K562 (cell line): ENCODE measurements around the gene HMX2. TPM values are rescaled to one million over a fixed set of nuclear protein-coding genes. Genes with fewer than 3 reads are reported as not detected.
A peak's percentile ranks its signal among the peaks of the same experiment; 100 is the strongest.

ENCODE experiments used
- ATF3 ChIP-seq, 2 experiments: fragments of 450-650 bp in 1 of 2; sonication (generic) in 1 of 2; formaldehyde crosslinking in 1 of 2; IDR thresholded peaks in 1 of 2; conservative IDR thresholded peaks in 1 of 2; 2 replicates each; pipeline versions ENCODE4 v1.6.1 to v1.8.1; 2016 to 2023; ENCODE audit warnings: mild to moderate bottlenecking in 2 of 2, moderate library complexity in 2 of 2, inconsistent platforms in 1 of 2, missing genetic modification reagents in 1 of 2
- CBX1 ChIP-seq: sonication (generic); IDR thresholded peaks from 2 replicates; pipeline ENCODE4 v1.6.1; 2016; ENCODE audit warnings: antibody characterized with exemption, low read depth, mild to moderate bottlenecking
- CREB3 ChIP-seq: fragments of 450-650 bp; conservative IDR thresholded peaks from 2 replicates; pipeline ENCODE4 v1.6.1; 2016; ENCODE audit warnings: missing genetic modification characterization, low read depth, mild to moderate bottlenecking, missing compliant biosample characterization, moderate library complexity
- CREB5 ChIP-seq: fragments of 250-450 bp; sonication (Bioruptor Pico); IDR thresholded peaks from 2 replicates; pipeline ENCODE4 v1.5.0; 2020; ENCODE audit warnings: mild to moderate bottlenecking
- ELF2 ChIP-seq: fragments of 250-450 bp; sonication (Bioruptor Pico); IDR thresholded peaks from 2 replicates; pipeline ENCODE4 v1.5.0; 2021; ENCODE audit warnings: mild to moderate bottlenecking
- EWSR1 ChIP-seq: fragments of 450-650 bp; IDR thresholded peaks from 2 replicates; pipeline ENCODE4 v1.6.1; 2018; ENCODE audit warnings: borderline replicate concordance, mild to moderate bottlenecking, low read depth, moderate library complexity; ENCODE audit not compliant: partially characterized antibody
- HNRNPUL1 ChIP-seq: fragments of 200-400 bp; formaldehyde crosslinking; IDR thresholded peaks from 2 replicates; pipeline ENCODE4 v1.6.1; 2017; ENCODE audit warnings: low read length
- IRF2 ChIP-seq: sonication (generic); formaldehyde crosslinking; IDR thresholded peaks from 2 replicates; pipeline ENCODE4 v1.8.1; 2022; ENCODE audit warnings: mild to moderate bottlenecking, missing genetic modification reagents
- MYNN ChIP-seq, 2 experiments: sonication (generic); formaldehyde crosslinking in 1 of 2; IDR thresholded peaks; 2 replicates each; pipeline versions ENCODE4 v1.5.0 to v1.6.1; 2016 to 2020; ENCODE audit warnings: antibody characterized with exemption in 1 of 2, missing genetic modification reagents in 1 of 2
- NCOA2 ChIP-seq, 2 experiments: fragments of 450-650 bp; IDR thresholded peaks; 2 replicates each; pipeline ENCODE4 v1.6.1; 2018; ENCODE audit warnings: mild to moderate bottlenecking in 2 of 2, moderate library complexity in 1 of 2; ENCODE audit not compliant: partially characterized antibody in 2 of 2
- PML ChIP-seq: IDR thresholded peaks from 2 replicates; pipeline ENCODE4 v1.6.1; 2012; ENCODE audit warnings: low read length, inconsistent platforms
- RBM22 ChIP-seq: fragments of 200-400 bp; formaldehyde crosslinking; IDR thresholded peaks from 2 replicates; pipeline ENCODE4 v1.6.1; 2018; ENCODE audit warnings: low read length, low read depth; ENCODE audit not compliant: poor library complexity, severe bottlenecking
- RCOR1 ChIP-seq, 2 experiments: IDR thresholded peaks; 2 replicates each; pipeline ENCODE4 v1.6.1; 2012; ENCODE audit warnings: low read depth in 2 of 2, low read length in 2 of 2, borderline replicate concordance in 1 of 2, improper control_type of control experiment in 1 of 2
- SRSF1 ChIP-seq: fragments of 200-400 bp; formaldehyde crosslinking; IDR thresholded peaks from 2 replicates; pipeline ENCODE4 v1.6.1; 2017; ENCODE audit warnings: mild to moderate bottlenecking, low read depth, low read length, moderate library complexity
- ZNF174 ChIP-seq: fragments of 250-450 bp; sonication (Bioruptor Pico); IDR thresholded peaks from 2 replicates; pipeline ENCODE4 v1.4.0; 2020; ENCODE audit warnings: mild to moderate bottlenecking
- ZNF280B ChIP-seq: fragments of 250-450 bp; sonication (Bioruptor Pico); IDR thresholded peaks from 2 replicates; pipeline ENCODE4 v1.5.1; 2021; ENCODE audit warnings: mild to moderate bottlenecking
- ZNF512 ChIP-seq: IDR thresholded peaks from 2 replicates; pipeline ENCODE4 v1.6.1; 2016; ENCODE audit warnings: missing genetic modification characterization, missing compliant biosample characterization
- ZNF584 ChIP-seq: fragments of 200-800 bp; sonication (Bioruptor generic); IDR thresholded peaks from 2 replicates; pipeline ENCODE4 v1.6.1; 2016; ENCODE audit warnings: low read depth, mild to moderate bottlenecking, missing genetic modification characterization, missing compliant biosample characterization
- ZZZ3 ChIP-seq: fragments of 450-650 bp; IDR thresholded peaks from 2 replicates; pipeline ENCODE4 v1.6.1; 2016; ENCODE audit warnings: antibody characterized with exemption, mild to moderate bottlenecking, moderate library complexity
- polyA plus RNA-seq, 8 experiments: library from polyadenylated mRNA; depleted of rRNA in 4 of 8; stranded (reverse) in 5 of 8; unstranded in 3 of 8; fragments of >200 nt; fragmentation: Nextera tagmentation in 2 of 8; fragmentation: Illumina TruSeq in 1 of 8; extraction: Ambion mirVana in 2 of 8; extraction: Trizol in 1 of 8; gene quantifications; 2 replicates each; pipeline versions ENCODE4 v1.2.1 to v1.2.3, GENCODE V29; 2011 to 2014; ENCODE audit warnings: inconsistent platforms in 1 of 8, missing spikeins in 1 of 8
- total RNA-seq, 7 experiments: library from RNA; depleted of rRNA in 6 of 7; stranded (reverse); fragments of >200 nt in 6 of 7; fragmentation: Illumina TruSeq in 2 of 7; extraction: Trizol in 2 of 7; gene quantifications; 2 replicates each; pipeline versions ENCODE4 v1.2.1 to v1.2.3, GENCODE V29; 2011 to 2021; ENCODE audit warnings: low replicate concordance in 1 of 7

Gene HMX2
- total and polyA plus RNA-seq, 9 of the 15 experiments (the other 6 are each of a cell fraction or from before 2014, with no cell fraction given): 0.07 to 0.58 (median 0.09) TPM; not detected in 2

- no peak for TF ChIP-seq CREB3
- no peak for TF ChIP-seq ZNF174 (CRISPR knock-in tag)
- TF ChIP-seq ZNF584: no peak
- no peak for TF ChIP-seq RBM22
- no peak for TF ChIP-seq NCOA2 (IDR thresholded peaks at IDR 0.05; ENCODE audit: partially characterized antibody in 2 of 2)
- no peak for TF ChIP-seq EWSR1
- no peak for TF ChIP-seq ZNF280B (CRISPR knock-in tag)
- TF ChIP-seq IRF2 (CRISPR knock-in tag): no peak
- TF ChIP-seq PML: no peak
- TF ChIP-seq ATF3 (IDR thresholded peaks at IDR 0.05): no peak
- TF ChIP-seq ATF3 (CRISPR knock-in tag; conservative IDR thresholded peaks at IDR 0.05): no peak
- no peak for TF ChIP-seq ELF2 (CRISPR knock-in tag)
- TF ChIP-seq ZZZ3: no peak
- TF ChIP-seq HNRNPUL1: no peak
- 0 out of 2 replicates have a peak, but pooled peaks have one; percentile 29 for TF ChIP-seq CBX1
- TF ChIP-seq SRSF1: no peak
- no peak for TF ChIP-seq RCOR1 (IDR thresholded peaks at IDR 0.05; ENCODE audit: borderline replicate concordance in 1 of 2, low read depth in 2 of 2, low read length in 2 of 2)
- TF ChIP-seq MYNN (IDR thresholded peaks at IDR 0.05): no peak
- no peak for TF ChIP-seq MYNN (CRISPR knock-in tag; IDR thresholded peaks at IDR 0.05)
- TF ChIP-seq CREB5 (CRISPR knock-in tag): no peak
- no peak for TF ChIP-seq ZNF512
These were observed 15.1 kb upstream of the HMX2 start (continued) for GRCh38 chr10:123132576-123133477.
